NCI-H82 treated with DMSO at 0.1 percent for 48 hours (cell line): ENCODE results near the gene RNF169.
"Not testable (repeated sequence)": the region's sequence is repeated elsewhere in the genome, so short reads cannot be mapped to it uniquely, and the experiment has no call there.

Experiments
- DNase-seq: peaks from one replicate; lab custom pipeline; 2025; ENCODE audit not compliant: unreplicated experiment; lab: John Stamatoyannopoulos, UW

Gene RNF169

DNA sequence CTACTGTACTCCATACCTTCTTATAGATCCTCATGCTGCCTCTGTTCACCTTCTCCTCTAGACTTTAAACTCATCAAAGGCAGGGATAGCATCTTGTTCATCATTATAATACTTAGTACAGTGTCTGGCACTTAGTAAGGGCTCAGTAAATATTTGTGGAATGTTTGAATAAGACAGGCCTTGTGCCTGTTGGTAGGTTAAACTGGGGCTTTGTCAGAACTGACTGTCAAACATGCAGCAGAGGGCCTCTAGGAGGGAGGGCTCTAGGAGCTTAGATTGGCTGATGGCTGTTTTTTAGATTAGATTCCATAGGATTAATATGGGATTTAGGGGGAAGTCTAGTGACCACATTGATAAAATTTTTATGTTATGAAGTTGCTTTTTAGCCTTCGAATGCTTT lies 70.8 kb downstream of the RNF169 start:
- DNase-seq, result peak; percentile 24

DNA sequence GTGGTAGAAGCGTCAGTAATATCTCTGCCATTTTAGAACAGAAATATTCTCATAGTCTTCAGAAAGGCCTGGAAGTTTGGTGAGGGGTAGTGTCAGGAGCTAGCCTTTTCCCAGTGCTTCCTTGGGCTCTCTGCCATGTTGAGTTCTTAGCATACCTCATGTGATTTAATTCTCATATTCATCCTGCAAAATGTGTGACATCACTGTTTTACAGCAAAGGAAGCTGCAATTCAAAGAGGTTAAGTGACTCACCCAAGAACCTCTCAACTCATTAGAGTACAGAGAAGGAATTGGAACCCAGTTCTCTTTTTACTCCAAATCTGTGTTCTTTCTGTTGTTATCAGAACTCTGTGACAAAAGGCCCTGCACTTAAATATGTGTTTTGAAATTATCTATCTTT lies 72.1 kb downstream of the RNF169 start:
- no peak for DNase-seq

- no peak for DNase-seq
These were observed 73.5 kb downstream of the RNF169 start for GRCh38 chr11:74822170-74822569.

DNA sequence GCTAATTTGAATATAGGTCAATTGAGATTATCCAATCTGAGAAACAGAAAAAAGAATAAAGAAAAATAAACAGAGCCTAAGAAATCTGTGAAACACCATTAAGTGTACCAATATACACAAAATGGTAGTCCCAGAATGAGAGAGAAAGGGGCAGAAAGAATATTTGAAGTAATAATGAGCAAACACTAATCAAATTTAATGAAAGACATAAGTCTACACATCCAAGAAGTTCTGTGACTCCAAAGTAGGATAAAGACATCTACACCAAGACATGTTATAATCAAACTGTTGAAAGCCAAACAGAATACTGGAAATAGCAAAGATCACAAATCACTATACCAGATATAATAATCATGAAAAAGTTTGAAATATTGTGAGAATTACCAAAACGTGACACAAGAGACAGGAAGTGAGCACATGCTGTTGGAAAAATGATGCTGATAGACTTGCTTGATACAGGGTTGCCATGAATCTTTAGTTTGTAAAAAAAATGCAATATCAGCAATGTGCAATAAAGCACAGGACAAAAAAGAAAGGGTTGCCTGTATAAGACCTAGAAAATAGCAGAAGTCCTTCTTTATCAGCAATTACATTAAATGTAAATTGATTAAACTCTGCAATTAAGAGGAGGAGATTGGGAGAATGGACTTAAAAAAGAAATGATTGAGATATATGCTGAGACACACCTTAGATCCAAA lies 75.8 kb downstream of the RNF169 start:
- DNase-seq, result no peak

- DNase-seq, result not testable (repeated sequence)
These were observed 76.9 kb downstream of the RNF169 start for GRCh38 chr11:74825596-74825995.

GRCh38 chr11:74826901-74827300 lies 78.3 kb downstream of the RNF169 start:
- no peak for DNase-seq

GRCh38 chr11:74837191-74837590 lies 88.5 kb downstream of the RNF169 start:
- DNase-seq, result no peak

GRCh38 chr11:74838188-74838587 lies 89.5 kb downstream of the RNF169 start:
- DNase-seq, result no peak

GRCh38 chr11:74839446-74839845 lies 90.8 kb downstream of the RNF169 start:
- DNase-seq, result no peak

- no peak for DNase-seq
These were observed 91.3 kb downstream of the RNF169 start for GRCh38 chr11:74839971-74840370.

GRCh38 chr11:74840486-74840885 lies 91.8 kb downstream of the RNF169 start:
- DNase-seq, result no peak

GRCh38 chr11:74842967-74843366 lies 94.3 kb downstream of the RNF169 start:
- no peak for DNase-seq

GRCh38 chr11:74844072-74844471 lies 95.4 kb downstream of the RNF169 start:
- no peak for DNase-seq

DNA sequence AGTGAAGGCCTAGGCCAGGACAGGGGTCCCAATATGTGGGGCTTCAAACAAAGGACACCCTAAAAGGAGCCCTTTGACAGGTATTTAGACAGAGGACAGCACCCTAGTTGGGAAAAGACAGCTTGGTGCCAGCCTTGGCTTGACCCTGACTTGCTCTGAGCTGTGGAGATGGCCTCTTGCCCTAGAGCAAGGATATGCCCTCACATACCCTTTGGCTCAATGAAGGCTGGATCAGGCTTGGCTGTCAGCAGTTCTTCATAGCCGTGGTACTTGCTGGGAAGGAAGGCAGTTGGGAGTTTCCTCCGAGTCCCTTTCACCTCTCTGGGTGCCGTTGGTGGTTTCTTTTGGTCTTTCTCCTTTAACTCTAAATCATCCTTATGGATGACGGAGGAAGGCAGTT lies 96.2 kb downstream of the RNF169 start:
- DNase-seq, result no peak

- no peak for DNase-seq
These were observed 97.4 kb downstream of the RNF169 start for GRCh38 chr11:74845978-74846517.

DNA sequence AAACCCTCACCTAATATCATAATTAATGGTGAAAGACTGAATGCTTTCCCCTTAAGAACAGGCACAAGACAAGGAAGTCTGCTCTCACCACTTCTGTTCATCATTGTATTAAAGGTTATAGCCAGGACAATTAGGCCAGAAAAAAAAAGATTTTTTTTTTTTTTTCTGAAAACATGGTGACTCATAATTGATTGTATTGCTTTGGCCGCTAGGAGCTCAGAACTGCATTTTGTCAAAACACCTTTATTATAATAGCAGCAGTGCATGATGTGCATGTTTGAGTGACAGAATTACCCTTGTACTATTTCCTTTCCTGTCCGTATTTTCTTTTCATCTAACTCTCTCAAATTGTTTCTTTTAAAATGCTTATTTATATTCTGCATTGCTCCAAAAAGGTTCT lies 98.1 kb downstream of the RNF169 start:
- DNase-seq, result no peak

- no peak for DNase-seq
These were observed 98.7 kb downstream of the RNF169 start for GRCh38 chr11:74847395-74847794.

GRCh38 chr11:74847895-74848294 lies 99.2 kb downstream of the RNF169 start:
- no peak for DNase-seq

GRCh38 chr11:74849525-74850391 lies 101.1 kb downstream of the RNF169 start:
- no peak for DNase-seq

GRCh38 chr11:74853223-74853622 lies 104.6 kb downstream of the RNF169 start:
- DNase-seq, result no peak

DNA sequence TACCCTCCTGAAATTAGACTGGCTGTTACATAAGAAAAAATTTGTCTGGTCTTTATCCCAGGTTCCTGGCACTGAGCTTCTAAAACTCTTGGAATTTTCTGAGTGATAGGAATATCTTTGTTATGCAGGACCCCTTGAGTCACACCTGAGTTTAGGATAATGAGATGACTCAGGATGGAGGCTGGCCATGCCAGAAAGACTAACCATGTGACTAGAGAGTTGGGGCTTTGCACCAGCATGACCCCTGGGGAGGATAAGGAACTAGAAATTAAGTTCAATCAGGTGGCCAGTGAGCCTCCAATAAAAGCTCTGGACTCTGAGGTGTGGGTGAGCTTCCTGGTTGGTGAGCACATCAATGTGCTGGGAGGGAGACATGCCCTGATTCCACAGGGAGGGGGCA lies 112.1 kb downstream of the RNF169 start:
- DNase-seq, result no peak

- no peak for DNase-seq
These were observed 114.8 kb downstream of the RNF169 start for GRCh38 chr11:74863410-74863809.
